Colonic mucosa (tissue), 4 donors: ENCODE results near the gene TCTN1. TPM values are rescaled to one million over a fixed set of nuclear protein-coding genes. Genes with fewer than 3 reads are reported as not detected.

ENCODE experiments used
- DNase-seq: peaks from one replicate; pipeline ENCODE4 v3.0.0-alpha.2; 2020
- H3K27ac ChIP-seq: fragments of 200-600 bp; one replicate; pipeline ENCODE4 v1.8.0; 2021
- H3K27me3 ChIP-seq: fragments of 200-600 bp; one replicate; pipeline ENCODE4 v1.8.0; 2021
- H3K36me3 ChIP-seq: fragments of 200-600 bp; one replicate; pipeline ENCODE4 v1.8.0; 2021
- H3K4me1 ChIP-seq: fragments of 200-600 bp; one replicate; pipeline ENCODE4 v1.8.0; 2021; ENCODE audit warnings: mild to moderate bottlenecking
- H3K4me3 ChIP-seq: fragments of 200-600 bp; one replicate; pipeline ENCODE4 v1.8.0; 2021
- H3K9ac ChIP-seq, 2 donors: one replicate each; pipeline ENCODE4 v1.7.0; 2013; ENCODE audit warnings: control low read depth in 2 of 2, low read depth in 2 of 2, low read length in 2 of 2
- H3K9me3 ChIP-seq: fragments of 200-600 bp; one replicate; pipeline ENCODE4 v1.8.0; 2021
- CTCF ChIP-seq: fragments of 200-600 bp; IDR thresholded peaks from one replicate; pipeline ENCODE4 v1.8.0; 2022; ENCODE audit warnings: antibody characterized with exemption, mild to moderate bottlenecking
- intact Hi-C: fragments of 100-400 bp; cut with DNase I; formaldehyde crosslinking; loops from one replicate; pipeline ENCODE4 v1.14.1; 2022
- total RNA-seq, 2 donors: library from RNA; stranded (reverse); fragmentation: NEBNext Ultra II Directional in 1 of 2; extraction: Animal tissue kit (Norgen Biotek cat#: 25700) in 1 of 2; gene quantifications; one replicate each; pipeline ENCODE4 v1.2.1, GENCODE V29; 2021
- donor health status: healthy.
- donor health status: DM: no; HTN: no; CAD: no.
- donor health status: DM: no; HTN: no; CAD: no.

The TCTN1 gene
- total RNA-seq, 2 donors from 2014 or later = 9.2 to 10.2 TPM

GRCh38 chr12:110679201-110679600, 65.3 kb downstream of the TCTN1 start:
- H3K9me3 ChIP-seq = no peaks in the 10 kb centered on the region
- intact Hi-C loops = no loop called here
- no peak for DNase-seq
- H3K4me1 ChIP-seq = no peaks in the 10 kb centered on the region
- no peak overlapping the region for H3K4me3 ChIP-seq
- H3K27ac ChIP-seq = no peak overlapping the region
- H3K27me3 ChIP-seq = no peaks in the 10 kb centered on the region
- no peak overlapping the region for H3K9ac ChIP-seq
- TF ChIP-seq CTCF = no peak
- H3K36me3 ChIP-seq = no peaks in the 10 kb centered on the region

- TF ChIP-seq CTCF = no peak
- no peaks in the 10 kb centered on the region for H3K9me3 ChIP-seq
- DNase-seq = no peak
- H3K36me3 ChIP-seq = no peaks in the 10 kb centered on the region
- no peaks in the 10 kb centered on the region for H3K27me3 ChIP-seq
- no peak overlapping the region for H3K4me3 ChIP-seq
- H3K27ac ChIP-seq = no peak overlapping the region
- H3K9ac ChIP-seq = no peak overlapping the region
- intact Hi-C loops = no loop called here
- H3K4me1 ChIP-seq = no peaks in the 10 kb centered on the region
Measured at GRCh38 chr12:110680032-110680431, 66.1 kb downstream of the TCTN1 start.

- Histone ChIP-seq H3K9ac (no peak overlapping the region), H3K9me3 (no peaks in the 10 kb centered on the region), H3K27ac (no peak overlapping the region), H3K27me3 (no peaks in the 10 kb centered on the region), H3K4me1 (peaks cover 4% of the 10 kb centered on the region), H3K36me3 (no peaks in the 10 kb centered on the region), H3K4me3 (no peak overlapping the region)
- TF ChIP-seq CTCF = no peak
- intact Hi-C loops = no loop called here
- DNase-seq = no peak
Measured at GRCh38 chr12:110683888-110684287, 70.0 kb downstream of the TCTN1 start.

GRCh38 chr12:110684312-110684836, 70.4 kb downstream of the TCTN1 start:
- Histone ChIP-seq H3K27ac (no peak overlapping the region), H3K36me3 (no peaks in the 10 kb centered on the region), H3K9ac (no peak overlapping the region), H3K9me3 (no peaks in the 10 kb centered on the region), H3K27me3 (no peaks in the 10 kb centered on the region), H3K4me3 (no peak overlapping the region), H3K4me1 (peaks cover 4% of the 10 kb centered on the region)
- DNase-seq = no peak
- TF ChIP-seq CTCF = no peak
- intact Hi-C loops = no loop called here

GRCh38 chr12:110686294-110686903, 72.5 kb downstream of the TCTN1 start:
- Histone ChIP-seq H3K27me3 (no peaks in the 10 kb centered on the region), H3K36me3 (no peaks in the 10 kb centered on the region), H3K27ac (no peak overlapping the region), H3K9me3 (no peaks in the 10 kb centered on the region), H3K4me3 (no peak overlapping the region), H3K9ac (no peak overlapping the region), H3K4me1 (peaks cover 4% of the 10 kb centered on the region)
- DNase-seq = no peak
- intact Hi-C loops = no loop called here
- TF ChIP-seq CTCF = no peak
